Measurements from ENCODE around the gene DUS2.
"Not testable (repeated sequence)": the region's sequence is repeated elsewhere in the genome, so short reads cannot be mapped to it uniquely, and the experiment has no call there.

The DUS2 gene

GRCh38 chr16:67998779-67999688 is 24.1 kb upstream of the DUS2 start, which contains the start of gene DPEP2:
Gene DPEP2, minus strand, starts transcription at chr16:67999484. Its CDS starts 6,272 bp downstream, at chr16:67993212.
- not testable (repeated sequence) for DNase-seq

- DNase-seq = no peak
Observed at GRCh38 chr16:67999985-68000384, 23.1 kb upstream of the DUS2 start.

GRCh38 chr16:68000450-68000849 is 22.6 kb upstream of the DUS2 start:
- DNase-seq = no peak

- DNase-seq = no peak
Observed at GRCh38 chr16:68003031-68003430, 20.1 kb upstream of the DUS2 start.

- no peak for DNase-seq
Observed at GRCh38 chr16:68005211-68005610, 17.9 kb upstream of the DUS2 start.

- DNase-seq = no peak
Observed at GRCh38 chr16:68005786-68006286, 17.2 kb upstream of the DUS2 start.

- DNase-seq = no peak
Observed at GRCh38 chr16:68009157-68009735, 13.8 kb upstream of the DUS2 start.

GRCh38 chr16:68009872-68010271 is 13.2 kb upstream of the DUS2 start:
- DNase-seq = not testable (repeated sequence)

GRCh38 chr16:68013440-68013839 is 9.6 kb upstream of the DUS2 start:
- DNase-seq = no peak

- DNase-seq = no peak
Observed at GRCh38 chr16:68015681-68016080, 7.4 kb upstream of the DUS2 start, which contains the start of gene DPEP2NB. Gene DPEP2NB, minus strand, starts transcription at chr16:68015911. Its CDS starts 141 bp downstream, at chr16:68015770.

GRCh38 chr16:68019167-68019680 is 3.9 kb upstream of the DUS2 start:
- no peak for DNase-seq

- no peak for DNase-seq
Observed at GRCh38 chr16:68021490-68021889, 1.6 kb upstream of the DUS2 start.

GRCh38 chr16:68022278-68022727 is 781 bp upstream of the DUS2 start:
- no peak for DNase-seq

- DNase-seq = no peak
Observed at GRCh38 chr16:68028996-68029395, 5.9 kb downstream of the DUS2 start.

- DNase-seq = not testable (repeated sequence)
Observed at GRCh38 chr16:68030108-68030507, 7.0 kb downstream of the DUS2 start.

GRCh38 chr16:68031951-68032350 is 8.9 kb downstream of the DUS2 start:
- no peak for DNase-seq

- DNase-seq = no peak
Observed at GRCh38 chr16:68033101-68033500, 10.0 kb downstream of the DUS2 start.

GRCh38 chr16:68035227-68035626 is 12.1 kb downstream of the DUS2 start:
- no peak for DNase-seq

- DNase-seq = no peak
Observed at GRCh38 chr16:68037841-68038597, 14.9 kb downstream of the DUS2 start.

- DNase-seq = peak; percentile 69
Observed at GRCh38 chr16:68040506-68041288, 17.6 kb downstream of the DUS2 start.

- no peak for DNase-seq
Observed at GRCh38 chr16:68041783-68042182, 18.7 kb downstream of the DUS2 start.

GRCh38 chr16:68046106-68046505 is 23.0 kb downstream of the DUS2 start:
- DNase-seq = no peak

All from NCI-H345 (cell line).